DND-41 (cell line): ENCODE measurements around the gene KCNMA1.

Experiments used
- ATAC-seq: fragments of 200-7000 bp; cut with Tn5 transposase; 3 replicates; pipeline ENCODE4 v1.9.1; 2021; ENCODE audit warnings: low read depth; ENCODE audit not compliant: insufficient read depth
- DNase-seq: peaks from one replicate; pipeline ENCODE4 v3.0.0-alpha.2; 2020
- H2AFZ ChIP-seq: 2 replicates; pipeline ENCODE4 v1.6.0; 2012; ENCODE audit warnings: low read depth, low read length
- H3K27ac ChIP-seq: 2 replicates; pipeline ENCODE4 v1.5.1; 2012; ENCODE audit warnings: low read length, inconsistent platforms
- H3K27me3 ChIP-seq: fragments of 200-600 bp; sonication (generic); 2 replicates; pipeline ENCODE4 v1.6.0; 2012; ENCODE audit warnings: low read length, mild to moderate bottlenecking, inconsistent platforms; ENCODE audit not compliant: insufficient read depth, poor library complexity
- H3K36me3 ChIP-seq: 2 replicates; pipeline ENCODE4 v1.5.1; 2012; ENCODE audit warnings: low read length, inconsistent platforms; ENCODE audit not compliant: insufficient read depth
- H3K4me1 ChIP-seq: 2 replicates; pipeline ENCODE4 v1.5.1; 2012; ENCODE audit warnings: mild to moderate bottlenecking, low read length; ENCODE audit not compliant: insufficient read depth
- H3K4me2 ChIP-seq: 2 replicates; pipeline ENCODE4 v1.6.0; 2012; ENCODE audit warnings: mild to moderate bottlenecking, moderate library complexity, low read length, inconsistent platforms; ENCODE audit not compliant: insufficient read depth
- H3K4me3 ChIP-seq, 2 experiments: fragments of 200-600 bp in 1 of 2; shearing (Covaris generic) in 1 of 2; 2 replicates each; pipeline ENCODE4 v1.5.1; 2012 to 2016; ENCODE audit warnings: inconsistent platforms in 2 of 2, low read length in 2 of 2, mild to moderate bottlenecking in 2 of 2, low read depth in 1 of 2, moderate library complexity in 1 of 2
- H3K79me2 ChIP-seq: 2 replicates; pipeline ENCODE4 v1.6.0; 2012; ENCODE audit warnings: low read length, inconsistent platforms; ENCODE audit not compliant: insufficient read depth
- H3K9ac ChIP-seq: 2 replicates; pipeline ENCODE4 v1.6.0; 2012; ENCODE audit warnings: low read depth, mild to moderate bottlenecking, inconsistent platforms, low read length, moderate library complexity
- H3K9me3 ChIP-seq: 2 replicates; pipeline ENCODE4 v1.5.1; 2012; ENCODE audit warnings: low read length, moderate library complexity, mild to moderate bottlenecking, inconsistent platforms; ENCODE audit not compliant: insufficient read depth, severe bottlenecking
- H4K20me1 ChIP-seq: 2 replicates; pipeline ENCODE4 v1.6.0; 2012; ENCODE audit warnings: low read length; ENCODE audit not compliant: insufficient read depth
- EZH2 ChIP-seq: IDR thresholded peaks from 3 replicates; pipeline ENCODE4 v1.6.1; 2012; ENCODE audit warnings: borderline replicate concordance, low read depth, mild to moderate bottlenecking, moderate library complexity, low read length, inconsistent platforms; ENCODE audit not compliant: severe bottlenecking
- TF ChIP-seq, protein P1 (sequence below): IDR thresholded peaks from 2 replicates; pipeline ENCODE4 v1.5.1; 2012; ENCODE audit warnings: borderline replicate concordance, low read length, moderate library complexity, mild to moderate bottlenecking; ENCODE audit not compliant: poor library complexity, severe bottlenecking; ENCODE audit errors: extremely low read depth

Gene KCNMA1

DNA sequence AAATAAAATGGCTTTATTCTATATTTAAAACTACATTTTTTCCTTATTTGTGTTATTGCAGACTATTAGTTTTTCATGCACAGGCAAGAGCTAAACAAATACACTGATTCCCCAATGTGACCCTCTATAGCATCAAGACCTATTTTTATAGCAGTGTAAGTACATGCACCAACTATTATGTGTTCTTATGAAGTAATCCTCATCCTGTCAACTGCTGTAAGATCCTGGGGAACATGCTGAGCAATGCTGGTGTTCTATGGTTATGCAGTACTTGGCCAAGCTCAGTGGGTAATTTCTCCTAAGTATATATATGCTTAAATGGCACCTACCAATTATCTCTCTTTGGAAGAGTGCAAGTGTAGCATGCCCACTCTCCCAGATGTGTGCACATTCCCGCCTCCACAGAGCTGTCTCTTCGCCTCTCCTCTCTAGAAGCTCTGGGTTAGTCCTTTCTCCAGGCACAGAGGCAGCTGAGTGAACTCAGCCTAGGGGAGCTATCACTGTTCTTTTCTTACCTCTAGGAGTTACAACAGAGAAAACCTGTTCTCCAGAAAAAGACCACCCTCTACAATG, 428.8 kb downstream of the KCNMA1 start:
- no peak for DNase-seq
- Histone ChIP-seq H3K36me3 (no peaks in the 10 kb centered on the region), H3K27me3 (peaks cover 3% of the 10 kb centered on the region), H2AFZ (no peak overlapping the region), H3K79me2 (no peaks in the 10 kb centered on the region), H3K9me3 (no peaks in the 10 kb centered on the region), H3K27ac (no peak overlapping the region), H3K4me2 (no peak overlapping the region), H4K20me1 (no peaks in the 10 kb centered on the region), H3K4me1 (no peaks in the 10 kb centered on the region), H3K9ac (no peak overlapping the region), H3K4me3 (no peak overlapping the region)
- TF ChIP-seq EZH2, result no peak
- TF ChIP-seq, protein P1, sequence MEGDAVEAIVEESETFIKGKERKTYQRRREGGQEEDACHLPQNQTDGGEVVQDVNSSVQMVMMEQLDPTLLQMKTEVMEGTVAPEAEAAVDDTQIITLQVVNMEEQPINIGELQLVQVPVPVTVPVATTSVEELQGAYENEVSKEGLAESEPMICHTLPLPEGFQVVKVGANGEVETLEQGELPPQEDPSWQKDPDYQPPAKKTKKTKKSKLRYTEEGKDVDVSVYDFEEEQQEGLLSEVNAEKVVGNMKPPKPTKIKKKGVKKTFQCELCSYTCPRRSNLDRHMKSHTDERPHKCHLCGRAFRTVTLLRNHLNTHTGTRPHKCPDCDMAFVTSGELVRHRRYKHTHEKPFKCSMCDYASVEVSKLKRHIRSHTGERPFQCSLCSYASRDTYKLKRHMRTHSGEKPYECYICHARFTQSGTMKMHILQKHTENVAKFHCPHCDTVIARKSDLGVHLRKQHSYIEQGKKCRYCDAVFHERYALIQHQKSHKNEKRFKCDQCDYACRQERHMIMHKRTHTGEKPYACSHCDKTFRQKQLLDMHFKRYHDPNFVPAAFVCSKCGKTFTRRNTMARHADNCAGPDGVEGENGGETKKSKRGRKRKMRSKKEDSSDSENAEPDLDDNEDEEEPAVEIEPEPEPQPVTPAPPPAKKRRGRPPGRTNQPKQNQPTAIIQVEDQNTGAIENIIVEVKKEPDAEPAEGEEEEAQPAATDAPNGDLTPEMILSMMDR, result no peak
- ATAC-seq, result no peak

DNA sequence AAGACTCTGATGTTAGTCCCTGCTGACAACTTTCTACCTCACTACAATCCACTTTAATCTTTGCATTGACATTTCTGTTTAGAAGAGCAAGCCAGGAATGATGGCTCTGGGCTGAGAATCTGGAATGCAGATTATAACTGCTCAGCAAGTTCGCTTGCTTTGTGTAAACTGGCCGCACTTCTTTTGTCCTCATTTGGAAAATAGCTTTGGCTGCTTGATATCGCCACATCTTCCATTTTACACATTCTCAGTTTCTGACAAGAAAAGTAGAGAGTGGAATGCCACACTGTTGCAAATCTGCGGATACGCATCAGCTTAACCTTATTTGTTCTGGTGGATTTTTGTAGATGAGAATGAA, 429.8 kb downstream of the KCNMA1 start:
- H3K9ac ChIP-seq, result no peak overlapping the region
- DNase-seq, result no peak
- H4K20me1 ChIP-seq, result no peaks in the 10 kb centered on the region
- H3K79me2 ChIP-seq, result no peaks in the 10 kb centered on the region
- H3K4me1 ChIP-seq, result no peaks in the 10 kb centered on the region
- H3K4me2 ChIP-seq, result no peak overlapping the region
- H3K9me3 ChIP-seq, result no peaks in the 10 kb centered on the region
- H2AFZ ChIP-seq, result no peak overlapping the region
- H3K36me3 ChIP-seq, result no peaks in the 10 kb centered on the region
- TF ChIP-seq EZH2, result no peak
- TF ChIP-seq, protein P1, result no peak
- ATAC-seq, result no peak
- H3K4me3 ChIP-seq, result no peak overlapping the region
- H3K27ac ChIP-seq, result no peak overlapping the region
- H3K27me3 ChIP-seq, result peaks cover 3% of the 10 kb centered on the region

DNA sequence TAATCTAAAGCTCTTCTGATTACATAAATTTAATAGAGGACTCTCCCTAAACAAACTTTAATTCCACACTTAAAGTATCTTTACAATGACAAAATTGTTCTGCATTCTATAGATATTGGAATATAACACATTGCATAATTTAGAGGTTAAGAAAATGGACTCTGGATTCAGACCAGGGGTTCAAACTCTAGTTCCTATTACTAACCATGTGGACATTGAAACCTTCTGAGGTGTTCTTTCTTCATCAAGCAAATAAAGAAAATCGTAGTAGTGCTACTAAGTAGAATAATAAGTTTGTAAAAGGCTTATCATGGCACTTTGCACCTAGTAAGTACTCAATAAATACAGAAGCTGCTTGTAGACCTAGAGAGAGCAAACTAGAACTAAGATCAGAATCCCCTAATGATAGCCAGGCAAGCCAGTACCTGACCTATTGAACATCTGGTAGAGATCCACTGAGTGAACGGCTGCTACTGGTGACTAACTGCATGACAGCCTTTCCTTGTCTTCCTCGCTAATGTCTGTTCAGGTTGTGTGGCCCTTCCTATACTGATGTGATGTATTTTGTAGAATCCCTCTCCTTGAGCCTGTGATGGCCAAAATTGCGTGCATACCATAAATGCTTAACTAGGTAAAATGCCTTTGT, 430.3 kb downstream of the KCNMA1 start:
- H3K27me3 ChIP-seq, result peaks cover 4% of the 10 kb centered on the region
- no peak overlapping the region for H2AFZ ChIP-seq
- H3K4me1 ChIP-seq, result no peaks in the 10 kb centered on the region
- no peaks in the 10 kb centered on the region for H3K9me3 ChIP-seq
- DNase-seq (no peak), ATAC-seq (no peak)
- H3K79me2 ChIP-seq, result no peaks in the 10 kb centered on the region
- no peak overlapping the region for H3K4me2 ChIP-seq
- no peak overlapping the region for H3K4me3 ChIP-seq
- TF ChIP-seq, protein P1, result no peak
- no peak for TF ChIP-seq EZH2
- no peaks in the 10 kb centered on the region for H3K36me3 ChIP-seq
- no peaks in the 10 kb centered on the region for H4K20me1 ChIP-seq
- H3K9ac ChIP-seq, result no peak overlapping the region
- H3K27ac ChIP-seq, result no peak overlapping the region

DNA sequence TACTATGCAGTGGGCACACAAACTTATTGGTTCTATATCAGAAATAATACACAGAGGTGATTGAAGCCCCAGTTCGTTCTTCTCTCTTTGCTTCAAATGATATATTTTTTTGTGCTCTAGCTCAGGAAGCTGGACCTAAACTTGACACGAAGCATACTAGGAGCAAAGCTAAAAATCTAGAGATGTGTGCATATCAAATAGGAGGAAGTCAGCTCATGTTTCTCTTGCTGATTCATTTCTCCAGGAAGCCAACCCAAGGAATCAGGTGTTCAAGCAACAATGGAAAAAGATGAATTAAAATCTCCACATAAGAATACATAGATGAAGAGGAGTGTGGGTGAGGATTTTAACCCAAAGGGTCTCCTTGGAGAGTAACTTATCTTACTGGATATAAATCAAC, 432.5 kb downstream of the KCNMA1 start:
- H3K9me3 ChIP-seq, result no peaks in the 10 kb centered on the region
- no peaks in the 10 kb centered on the region for H4K20me1 ChIP-seq
- no peaks in the 10 kb centered on the region for H3K4me1 ChIP-seq
- no peak overlapping the region for H3K27ac ChIP-seq
- H3K27me3 ChIP-seq, result peaks cover 8% of the 10 kb centered on the region
- no peak overlapping the region for H3K9ac ChIP-seq
- H3K4me3 ChIP-seq, result no peak overlapping the region
- DNase-seq (no peak), ATAC-seq (no peak)
- no peaks in the 10 kb centered on the region for H3K36me3 ChIP-seq
- no peak overlapping the region for H2AFZ ChIP-seq
- TF ChIP-seq, protein P1, result no peak
- TF ChIP-seq EZH2, result no peak
- H3K4me2 ChIP-seq, result no peak overlapping the region
- no peaks in the 10 kb centered on the region for H3K79me2 ChIP-seq
